ENCODE data around the gene MTHFD2.
A peak's percentile ranks its signal among the peaks of the same experiment; 100 is the strongest.

Gene MTHFD2

GRCh38 chr2:74232426-74232825, 34.0 kb downstream of the MTHFD2 start:
- no peak for DNase-seq

- no peak for DNase-seq
These were observed 35.2 kb downstream of the MTHFD2 start for GRCh38 chr2:74233648-74234047.

GRCh38 chr2:74235041-74235440, 36.6 kb downstream of the MTHFD2 start:
- DNase-seq = no peak

GRCh38 chr2:74238879-74239278, 40.5 kb downstream of the MTHFD2 start:
- DNase-seq = no peak

- DNase-seq = no peak
These were observed 40.9 kb downstream of the MTHFD2 start for GRCh38 chr2:74239346-74239745.

- no peak for DNase-seq
These were observed 44.1 kb downstream of the MTHFD2 start for GRCh38 chr2:74242354-74243071.

- no peak for DNase-seq
These were observed 45.9 kb downstream of the MTHFD2 start for GRCh38 chr2:74244286-74244685.

GRCh38 chr2:74246496-74247195, 48.2 kb downstream of the MTHFD2 start:
- no peak for DNase-seq

GRCh38 chr2:74249406-74250122, 51.1 kb downstream of the MTHFD2 start:
- no peak for DNase-seq

- peak; percentile 51 for DNase-seq
These were observed 51.8 kb downstream of the MTHFD2 start for GRCh38 chr2:74250189-74250631.

GRCh38 chr2:74252036-74252435, 53.6 kb downstream of the MTHFD2 start:
- DNase-seq = no peak

- no peak for DNase-seq
These were observed 54.4 kb downstream of the MTHFD2 start for GRCh38 chr2:74252862-74253261.

GRCh38 chr2:74253306-74253970, 55.0 kb downstream of the MTHFD2 start:
- DNase-seq = no peak

GRCh38 chr2:74253971-74254310, 55.5 kb downstream of the MTHFD2 start:
- no peak for DNase-seq

GRCh38 chr2:74255660-74256213, 57.3 kb downstream of the MTHFD2 start:
- no peak for DNase-seq

GRCh38 chr2:74259191-74259590, 60.8 kb downstream of the MTHFD2 start:
- DNase-seq = no peak

- DNase-seq = no peak
These were observed 61.3 kb downstream of the MTHFD2 start for GRCh38 chr2:74259733-74260132.

GRCh38 chr2:74260495-74260894, 62.1 kb downstream of the MTHFD2 start:
- no peak for DNase-seq

GRCh38 chr2:74261204-74261864, 62.9 kb downstream of the MTHFD2 start:
- DNase-seq = no peak

- no peak for DNase-seq
These were observed 64.3 kb downstream of the MTHFD2 start for GRCh38 chr2:74262681-74263080.

- no peak for DNase-seq
These were observed 65.9 kb downstream of the MTHFD2 start for GRCh38 chr2:74264281-74264680.

- DNase-seq = peak; percentile 53
These were observed 68.7 kb downstream of the MTHFD2 start for GRCh38 chr2:74267068-74267467.

Measured in stimulated activated CD4-positive, alpha-beta T cell treated with anti-CD3 and anti-CD28 coated beads, Interleukin-4, amount 100 ng/mL, for 24 hours (primary cell).